VCaP (cell line): ENCODE data around the gene SRRM4.
"Not testable (repeated sequence)": the region's sequence is repeated elsewhere in the genome, so short reads cannot be mapped to it uniquely, and the experiment has no call there.

Source experiments
- H3K27ac ChIP-seq: fragments of 450-650 bp; 2 replicates; pipeline ENCODE4 v1.5.1; 2017
- CTCF ChIP-seq: fragments of 450-650 bp; conservative IDR thresholded peaks from 2 replicates; pipeline ENCODE4 v1.5.1; 2017; ENCODE audit warnings: mild to moderate bottlenecking, moderate library complexity

SRRM4 gene

GRCh38 chr12:118986050-118986449, 4.7 kb downstream of the SRRM4 start:
- TF ChIP-seq CTCF = no peak

DNA sequence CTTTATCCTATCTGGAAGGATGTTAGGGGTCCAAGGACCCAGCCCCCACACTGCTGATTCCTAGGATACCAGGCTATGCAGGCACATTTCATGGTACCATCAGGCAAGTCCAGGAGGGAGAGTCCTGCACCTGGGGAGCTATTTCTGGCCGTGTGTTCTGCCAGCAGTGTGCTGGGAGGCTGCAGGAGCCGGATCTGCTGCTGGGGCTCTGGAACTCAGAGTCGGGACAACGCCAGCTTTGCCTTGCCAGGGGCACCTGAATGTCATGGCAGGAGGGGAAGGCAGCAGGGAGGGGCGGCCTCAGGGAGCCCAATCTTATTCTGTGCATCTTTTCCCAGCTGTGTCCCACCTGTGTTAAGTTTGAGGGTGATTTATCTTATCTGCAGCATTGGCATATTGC, 17.8 kb downstream of the SRRM4 start:
- TF ChIP-seq CTCF = no peak
- no peak overlapping the region for H3K27ac ChIP-seq

More at GRCh38 chr12:118986050-118986449, 4.7 kb downstream of the SRRM4 start:
- no peak overlapping the region for H3K27ac ChIP-seq

DNA sequence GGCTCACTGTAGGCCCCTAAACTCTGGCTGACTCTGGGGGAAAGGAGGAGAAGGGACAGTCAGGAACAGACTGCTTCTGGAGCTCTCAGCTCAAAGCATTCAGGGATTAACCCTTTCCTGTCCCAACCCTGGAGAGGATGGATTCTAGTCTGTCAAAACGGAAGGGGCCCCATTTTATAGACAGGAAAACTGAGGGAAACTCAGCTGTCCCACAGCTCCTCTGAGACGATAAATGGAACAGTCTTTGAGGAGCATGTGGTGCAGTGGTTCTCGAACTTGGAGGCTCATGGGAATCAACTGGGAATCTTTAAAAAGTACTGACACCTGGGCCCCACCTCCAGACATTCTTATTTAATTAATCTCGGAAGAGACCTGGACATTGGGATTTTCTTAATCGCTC, 23.7 kb downstream of the SRRM4 start:
- no peak for TF ChIP-seq CTCF
- no peak overlapping the region for H3K27ac ChIP-seq

GRCh38 chr12:119005913-119006312, 24.6 kb downstream of the SRRM4 start:
- no peak for TF ChIP-seq CTCF
- H3K27ac ChIP-seq = no peak overlapping the region

- TF ChIP-seq CTCF = no peak
- H3K27ac ChIP-seq = no peak overlapping the region
Measured at GRCh38 chr12:119006746-119007145, 25.4 kb downstream of the SRRM4 start.

DNA sequence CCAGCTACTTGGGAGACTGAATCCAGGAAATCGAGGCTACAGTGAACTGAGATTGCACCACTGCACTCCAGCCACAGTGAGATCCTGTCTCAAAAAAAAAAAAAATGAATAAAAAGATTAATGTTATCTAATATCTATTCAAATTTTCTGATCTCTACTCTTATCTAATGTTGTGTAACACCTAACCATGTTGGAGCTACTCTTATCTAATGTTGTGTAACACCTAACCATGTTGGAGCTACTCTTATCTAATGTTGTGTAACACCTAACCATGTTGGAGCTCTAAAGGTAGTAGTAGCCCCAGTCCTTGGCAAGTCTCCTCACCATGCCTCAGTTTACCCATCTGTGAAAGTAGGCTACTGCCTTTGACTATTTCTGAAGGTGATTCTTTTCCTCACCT, 26.9 kb downstream of the SRRM4 start:
- H3K27ac ChIP-seq = not testable (repeated sequence)

DNA sequence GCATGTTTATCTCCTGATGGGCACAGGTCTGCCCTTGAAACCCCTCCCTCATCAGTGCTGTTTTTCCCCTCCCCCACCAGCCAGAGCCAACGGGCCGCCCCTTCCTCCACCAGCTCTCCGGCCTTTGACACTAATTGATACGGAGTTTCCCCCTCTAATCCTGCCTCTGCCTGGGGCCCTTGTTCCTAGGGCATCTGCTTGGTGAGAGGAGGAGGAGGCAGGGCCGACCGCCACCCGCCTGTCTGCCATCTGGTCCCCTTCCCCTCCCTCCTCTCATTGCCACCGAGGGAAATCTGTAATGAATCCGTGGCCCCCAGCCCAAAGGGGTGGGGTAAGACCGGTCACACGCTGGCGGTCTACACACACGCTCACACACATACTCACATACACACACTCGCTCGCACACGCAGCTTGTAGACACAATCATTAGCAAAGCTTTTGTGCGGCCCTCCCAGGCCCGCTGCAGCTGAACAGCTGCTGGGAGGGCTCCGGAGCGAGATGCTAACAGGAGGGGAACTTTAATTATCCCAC, 27.4 kb downstream of the SRRM4 start:
- H3K27ac ChIP-seq = no peak overlapping the region
- TF ChIP-seq CTCF = no peak

GRCh38 chr12:119011231-119011630, 29.9 kb downstream of the SRRM4 start:
- no peak overlapping the region for H3K27ac ChIP-seq
- TF ChIP-seq CTCF = no peak
